CD4-positive, alpha-beta T cell treated with Interferon gamma for 1 hour (primary cell): ENCODE data around the gene SRSF5.
"Not testable (repeated sequence)": the region's sequence is repeated elsewhere in the genome, so short reads cannot be mapped to it uniquely, and the experiment has no call there.

Experiments used
- DNase-seq: peaks from one replicate; pipeline ENCODE4 v3.0.0-alpha.2; 2020

SRSF5 gene

GRCh38 chr14:69766984-69767368 is at the start of gene SRSF5:
SRSF5 (plus strand) TSS chr14:69767142; CDS start chr14:69768157, 1,015 bp downstream.
- DNase-seq: peak; percentile 95

GRCh38 chr14:69718614-69719013 is 48.3 kb upstream of the SRSF5 start:
- DNase-seq: not testable (repeated sequence)

GRCh38 chr14:69719501-69719951 is 47.4 kb upstream of the SRSF5 start:
- DNase-seq: peak; percentile 50

- no peak for DNase-seq
Measured at GRCh38 chr14:69720912-69721311, 46.0 kb upstream of the SRSF5 start.

- peak; percentile 76 for DNase-seq
Measured at GRCh38 chr14:69726761-69727511, 40.0 kb upstream of the SRSF5 start.

- no peak for DNase-seq
Measured at GRCh38 chr14:69727860-69728259, 39.1 kb upstream of the SRSF5 start.

- not testable (repeated sequence) for DNase-seq
Measured at GRCh38 chr14:69731919-69732598, 34.9 kb upstream of the SRSF5 start.

- DNase-seq: not testable (repeated sequence)
Measured at GRCh38 chr14:69736405-69736804, 30.5 kb upstream of the SRSF5 start.

- DNase-seq: no peak
Measured at GRCh38 chr14:69741055-69741454, 25.9 kb upstream of the SRSF5 start.

- no peak for DNase-seq
Measured at GRCh38 chr14:69749956-69750355, 17.0 kb upstream of the SRSF5 start.

- DNase-seq: no peak
Measured at GRCh38 chr14:69750495-69750894, 16.4 kb upstream of the SRSF5 start.

GRCh38 chr14:69752773-69753172 is 14.2 kb upstream of the SRSF5 start:
- DNase-seq: no peak

GRCh38 chr14:69753860-69754259 is 13.1 kb upstream of the SRSF5 start:
- no peak for DNase-seq

GRCh38 chr14:69754487-69754886 is 12.5 kb upstream of the SRSF5 start:
- DNase-seq: no peak

- no peak for DNase-seq
Measured at GRCh38 chr14:69755296-69755695, 11.6 kb upstream of the SRSF5 start.

GRCh38 chr14:69755784-69756183 is 11.2 kb upstream of the SRSF5 start:
- no peak for DNase-seq

- no peak for DNase-seq
Measured at GRCh38 chr14:69756298-69756697, 10.6 kb upstream of the SRSF5 start.

- no peak for DNase-seq
Measured at GRCh38 chr14:69760810-69761209, 6.1 kb upstream of the SRSF5 start.

- DNase-seq: peak; percentile 29
Measured at GRCh38 chr14:69763761-69764510, 3.0 kb upstream of the SRSF5 start.

- peak; percentile 91 for DNase-seq
Measured at GRCh38 chr14:69767369-69767999, 542 bp downstream of the SRSF5 start.

GRCh38 chr14:69768873-69769272 is 1.9 kb downstream of the SRSF5 start:
- DNase-seq: no peak

- DNase-seq: no peak
Measured at GRCh38 chr14:69769623-69770022, 2.7 kb downstream of the SRSF5 start.

GRCh38 chr14:69770559-69770958 is 3.6 kb downstream of the SRSF5 start:
- no peak for DNase-seq
